Measurements from ENCODE around the gene PANK2.
A peak's percentile ranks its signal among the peaks of the same experiment; 100 is the strongest.
"Not testable (repeated sequence)": the region's sequence is repeated elsewhere in the genome, so short reads cannot be mapped to it uniquely, and the experiment has no call there.

Gene PANK2

DNA sequence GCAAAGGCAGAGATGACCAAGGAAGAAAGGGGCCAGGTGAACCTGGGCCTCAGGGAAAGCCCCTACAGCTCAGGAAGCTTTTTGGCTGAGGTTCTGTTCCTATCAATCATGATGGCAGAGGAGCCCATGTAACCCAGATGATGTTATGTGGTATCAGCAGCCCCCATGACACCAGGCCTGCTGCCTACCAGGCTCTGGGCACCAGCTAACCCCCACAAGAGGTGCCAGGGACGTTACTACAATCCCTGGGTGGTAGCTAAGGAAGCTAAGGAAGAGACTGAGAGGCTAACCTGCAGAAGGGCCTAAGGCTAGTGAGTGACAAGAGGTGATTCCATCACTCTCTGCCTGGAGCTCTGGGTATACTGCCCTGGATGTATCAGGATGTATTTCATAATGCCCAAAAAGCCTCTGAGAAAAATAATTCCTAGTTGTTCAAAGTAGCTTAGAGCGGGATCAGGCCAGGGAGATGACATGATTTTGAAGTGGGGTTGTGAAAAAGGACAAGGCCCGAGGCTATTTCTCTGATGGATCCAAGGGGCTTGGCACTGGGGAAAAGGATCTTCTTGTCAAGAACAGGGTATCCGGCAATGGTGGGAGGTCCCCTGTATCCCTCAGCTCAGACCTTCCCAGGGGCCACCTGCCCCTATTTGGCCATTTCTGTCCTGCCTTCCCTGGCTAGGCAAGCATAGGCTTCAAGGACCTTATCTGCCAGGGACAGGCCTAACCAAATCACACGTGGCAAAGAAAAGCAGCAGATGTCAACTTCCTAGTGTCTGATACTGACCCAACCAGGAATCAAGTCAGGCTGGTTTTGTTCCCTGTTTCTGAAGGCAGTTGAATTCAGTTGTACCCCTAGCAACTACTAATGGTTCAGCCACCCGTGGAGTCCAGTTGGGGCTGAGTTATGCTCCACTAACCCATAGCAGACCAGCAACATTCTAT, 41.3 kb downstream of the PANK2 start:
- DNase-seq: peak; percentile 95

DNA sequence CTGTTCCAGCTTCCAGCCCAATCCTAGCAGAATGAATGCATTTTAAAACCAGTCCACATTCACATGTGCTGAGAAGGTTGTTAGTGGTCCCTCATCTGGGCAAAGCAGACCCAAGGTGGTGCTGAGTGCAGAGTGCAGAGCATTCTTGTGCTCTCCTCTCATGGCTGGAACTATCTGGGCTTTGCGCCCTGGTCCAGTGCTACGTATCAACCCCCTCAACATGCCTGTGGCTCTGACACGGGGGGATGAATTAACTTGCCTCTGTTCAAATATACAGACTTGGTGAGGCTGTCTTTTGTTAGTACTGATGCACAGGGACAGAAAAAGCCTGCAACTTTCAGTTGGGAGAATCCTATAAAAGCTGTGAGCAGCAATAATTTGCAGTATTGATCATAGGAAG, 42.5 kb downstream of the PANK2 start:
- peak; percentile 21 for DNase-seq

- DNase-seq: no peak
Measured at GRCh38 chr20:3932277-3932676, 43.1 kb downstream of the PANK2 start.

GRCh38 chr20:3932681-3933080, 43.5 kb downstream of the PANK2 start:
- DNase-seq: peak; percentile 53

DNA sequence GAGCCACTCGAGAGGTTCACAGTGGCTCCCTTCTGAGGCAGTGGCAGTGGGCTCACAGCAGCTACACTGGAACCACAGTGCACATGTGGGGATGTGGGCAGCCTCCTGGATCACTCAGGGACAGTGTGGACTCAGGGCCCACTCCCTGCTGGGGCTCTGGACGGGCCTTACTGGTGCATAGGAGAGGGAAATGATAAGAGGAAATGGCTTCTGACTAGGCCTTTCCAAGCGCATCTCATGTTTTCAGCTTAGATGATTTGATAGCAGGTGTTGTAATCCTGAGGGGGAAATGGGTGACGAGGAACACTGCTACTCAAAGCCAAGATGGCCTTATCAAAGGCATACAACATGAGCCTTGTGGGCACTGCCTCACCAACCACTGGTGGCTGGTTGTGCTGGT, 44.0 kb downstream of the PANK2 start:
- DNase-seq: peak; percentile 81

- peak; percentile 19 for DNase-seq
Measured at GRCh38 chr20:3934624-3935023, 45.4 kb downstream of the PANK2 start.

GRCh38 chr20:3935295-3935955, 46.2 kb downstream of the PANK2 start:
- no peak for DNase-seq

DNA sequence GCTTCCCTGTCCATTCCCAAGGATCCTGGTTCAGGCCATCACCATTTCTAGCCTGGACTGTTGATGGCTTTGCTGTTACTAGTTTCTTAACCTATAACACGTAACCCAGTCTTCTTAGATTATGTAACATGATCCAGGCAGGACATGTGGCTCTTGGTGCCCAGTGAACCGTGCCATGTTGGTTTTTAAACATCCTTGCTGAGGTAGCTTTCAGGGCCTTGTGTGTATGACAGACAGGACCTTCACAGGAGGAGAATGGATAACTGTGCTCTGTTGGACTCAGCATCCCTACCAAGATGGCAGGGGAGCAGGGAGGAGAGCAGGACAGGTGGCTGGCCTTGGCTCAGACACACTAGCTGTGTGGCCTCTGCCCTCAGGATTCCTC, 46.8 kb downstream of the PANK2 start:
- DNase-seq: no peak

GRCh38 chr20:3937618-3938017, 48.4 kb downstream of the PANK2 start:
- no peak for DNase-seq

DNA sequence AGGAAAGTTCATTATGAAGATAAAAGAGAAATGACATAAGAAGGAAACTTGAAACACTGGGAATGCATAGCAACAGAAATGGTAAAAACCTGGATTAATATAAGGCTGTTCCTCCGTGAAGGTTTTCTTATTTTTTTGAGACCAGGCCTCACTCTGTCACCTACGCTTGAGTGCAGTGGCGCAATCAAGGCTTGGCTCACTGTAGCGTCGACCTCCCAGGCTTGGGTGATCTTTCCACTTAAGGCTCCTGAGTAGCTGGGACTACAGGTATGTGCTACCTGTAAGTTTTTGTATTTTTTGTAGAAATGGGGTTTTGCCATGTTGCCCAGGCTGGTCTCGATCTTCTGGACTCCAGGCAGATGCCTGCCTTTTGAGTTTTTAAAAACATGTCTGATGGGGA, 51.7 kb downstream of the PANK2 start:
- no peak for DNase-seq

- not testable (repeated sequence) for DNase-seq
Measured at GRCh38 chr20:3946666-3947065, 57.5 kb downstream of the PANK2 start.

- DNase-seq: no peak
Measured at GRCh38 chr20:3964719-3965118, 75.5 kb downstream of the PANK2 start.

- DNase-seq: no peak
Measured at GRCh38 chr20:3966571-3966970, 77.4 kb downstream of the PANK2 start.

DNA sequence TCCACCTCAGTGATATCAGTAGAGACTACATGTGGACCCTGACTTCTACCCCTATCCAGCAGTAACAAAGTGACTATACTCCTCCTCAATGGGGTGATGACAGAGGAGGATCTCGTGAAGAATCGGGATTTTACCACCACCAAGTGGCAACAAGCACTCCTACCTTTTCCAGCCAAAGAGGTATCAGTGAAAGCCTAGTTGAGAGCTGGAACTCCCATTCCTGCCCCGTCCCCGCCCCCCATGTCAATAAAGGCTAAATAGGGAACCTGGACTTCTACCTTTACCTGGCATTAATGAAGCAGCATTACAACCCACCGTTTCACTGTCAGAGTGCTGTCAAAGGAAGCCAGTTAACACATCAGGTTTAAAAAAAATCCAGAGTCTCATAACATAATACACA, 80.8 kb downstream of the PANK2 start:
- DNase-seq: no peak

- no peak for DNase-seq
Measured at GRCh38 chr20:3971145-3971544, 82.0 kb downstream of the PANK2 start.

- DNase-seq: no peak
Measured at GRCh38 chr20:3972161-3972560, 83.0 kb downstream of the PANK2 start.

DNA sequence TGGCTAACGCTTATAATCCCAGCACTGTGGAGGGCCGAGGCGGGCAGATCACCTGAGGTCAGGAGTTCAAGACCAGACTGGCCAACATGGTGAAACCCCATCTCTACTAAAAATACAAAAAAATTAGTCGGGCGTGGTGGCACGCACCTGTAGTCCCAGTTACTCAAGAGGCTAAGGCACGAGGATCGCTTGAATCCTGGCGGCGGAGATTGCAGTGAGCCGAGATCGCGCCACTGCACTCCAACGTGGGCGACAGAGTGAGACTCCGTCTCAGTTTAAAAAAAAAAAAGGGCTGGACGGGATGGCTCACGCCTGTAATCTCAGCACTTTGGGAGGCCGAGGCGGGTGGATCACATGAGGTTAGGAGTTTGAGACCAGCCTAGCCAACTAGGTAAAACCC, 83.4 kb downstream of the PANK2 start:
- DNase-seq: not testable (repeated sequence)

DNA sequence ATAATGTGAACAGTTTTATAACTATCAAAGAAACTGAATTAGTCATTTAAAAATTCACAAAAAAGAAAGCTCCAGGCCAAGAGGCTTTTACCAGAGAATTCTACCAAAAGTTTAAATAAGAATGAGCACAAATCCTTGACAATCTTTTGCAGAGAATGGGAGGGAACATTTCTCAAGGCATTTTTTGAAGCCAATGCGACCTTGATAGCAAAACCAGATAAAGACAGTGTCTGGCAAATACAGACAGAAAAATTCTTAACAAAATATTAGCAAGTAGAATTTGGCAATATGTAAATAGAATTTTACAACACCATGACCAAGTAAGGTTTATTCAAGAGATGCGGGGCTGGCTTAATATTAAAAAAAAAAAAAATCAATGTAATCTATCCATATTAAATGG, 84.5 kb downstream of the PANK2 start:
- no peak for DNase-seq

GRCh38 chr20:3976511-3976910, 87.3 kb downstream of the PANK2 start:
- DNase-seq: no peak
